AG10803 (cell line): ENCODE data around the gene ATOSB.

ENCODE experiments used
- DNase-seq: peaks from one replicate; pipeline ENCODE4 v3.0.0; 2010; ENCODE audit warnings: low read depth
- H3K4me3 ChIP-seq: 2 replicates; pipeline ENCODE4 v1.5.1; 2011; ENCODE audit warnings: mild to moderate bottlenecking, low read length, control low read depth
- TF ChIP-seq, protein P1 (sequence below): conservative IDR thresholded peaks from 2 replicates; pipeline ENCODE4 v1.5.1; 2011; ENCODE audit warnings: mild to moderate bottlenecking, low read length, control low read depth, inconsistent platforms

Gene ATOSB

DNA sequence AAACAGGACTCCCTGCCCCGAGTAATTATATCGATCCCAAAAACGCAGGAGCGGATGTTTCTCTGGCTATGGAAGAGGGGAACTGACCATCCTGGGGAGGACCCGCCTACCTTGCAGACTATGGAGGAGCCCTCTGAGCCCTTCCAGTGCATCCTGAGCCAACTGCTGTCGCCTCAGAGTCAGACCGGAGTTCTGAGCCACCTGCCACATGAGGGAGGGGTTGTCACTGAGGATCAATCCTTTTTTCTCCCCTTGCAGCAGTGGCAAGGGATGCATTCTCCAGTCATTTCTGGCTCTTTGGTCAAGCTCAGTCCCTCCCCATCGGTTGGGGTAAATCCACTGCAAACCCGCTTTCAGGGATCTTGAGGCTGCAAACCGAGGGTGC, 36.6 kb downstream of the ATOSB start:
- H3K4me3 ChIP-seq: peak overlapping the region; percentile 82
- DNase-seq: no peak
- TF ChIP-seq, protein P1, sequence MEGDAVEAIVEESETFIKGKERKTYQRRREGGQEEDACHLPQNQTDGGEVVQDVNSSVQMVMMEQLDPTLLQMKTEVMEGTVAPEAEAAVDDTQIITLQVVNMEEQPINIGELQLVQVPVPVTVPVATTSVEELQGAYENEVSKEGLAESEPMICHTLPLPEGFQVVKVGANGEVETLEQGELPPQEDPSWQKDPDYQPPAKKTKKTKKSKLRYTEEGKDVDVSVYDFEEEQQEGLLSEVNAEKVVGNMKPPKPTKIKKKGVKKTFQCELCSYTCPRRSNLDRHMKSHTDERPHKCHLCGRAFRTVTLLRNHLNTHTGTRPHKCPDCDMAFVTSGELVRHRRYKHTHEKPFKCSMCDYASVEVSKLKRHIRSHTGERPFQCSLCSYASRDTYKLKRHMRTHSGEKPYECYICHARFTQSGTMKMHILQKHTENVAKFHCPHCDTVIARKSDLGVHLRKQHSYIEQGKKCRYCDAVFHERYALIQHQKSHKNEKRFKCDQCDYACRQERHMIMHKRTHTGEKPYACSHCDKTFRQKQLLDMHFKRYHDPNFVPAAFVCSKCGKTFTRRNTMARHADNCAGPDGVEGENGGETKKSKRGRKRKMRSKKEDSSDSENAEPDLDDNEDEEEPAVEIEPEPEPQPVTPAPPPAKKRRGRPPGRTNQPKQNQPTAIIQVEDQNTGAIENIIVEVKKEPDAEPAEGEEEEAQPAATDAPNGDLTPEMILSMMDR: no peak

DNA sequence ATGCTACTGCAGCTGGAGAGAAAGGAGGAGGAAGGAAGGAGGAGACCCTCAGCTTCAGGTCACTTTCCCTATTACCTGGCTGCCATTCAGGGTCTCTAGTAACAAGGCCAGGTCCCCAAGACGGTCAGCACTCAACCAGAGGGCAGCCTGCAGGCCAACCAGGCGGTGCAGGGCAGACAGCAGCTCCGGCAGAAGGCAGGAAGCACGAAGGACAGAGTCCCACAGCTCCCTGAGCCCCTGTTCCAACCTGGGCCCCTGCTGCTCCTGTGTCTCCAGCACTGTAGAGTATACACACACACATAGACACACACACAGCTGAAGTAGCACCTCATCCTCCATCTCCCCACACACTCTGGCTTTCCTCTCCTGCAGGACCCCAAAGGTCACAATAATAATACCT, 37.6 kb downstream of the ATOSB start:
- DNase-seq: no peak
- peak overlapping the region; percentile 8 for H3K4me3 ChIP-seq
- TF ChIP-seq, protein P1: no peak

DNA sequence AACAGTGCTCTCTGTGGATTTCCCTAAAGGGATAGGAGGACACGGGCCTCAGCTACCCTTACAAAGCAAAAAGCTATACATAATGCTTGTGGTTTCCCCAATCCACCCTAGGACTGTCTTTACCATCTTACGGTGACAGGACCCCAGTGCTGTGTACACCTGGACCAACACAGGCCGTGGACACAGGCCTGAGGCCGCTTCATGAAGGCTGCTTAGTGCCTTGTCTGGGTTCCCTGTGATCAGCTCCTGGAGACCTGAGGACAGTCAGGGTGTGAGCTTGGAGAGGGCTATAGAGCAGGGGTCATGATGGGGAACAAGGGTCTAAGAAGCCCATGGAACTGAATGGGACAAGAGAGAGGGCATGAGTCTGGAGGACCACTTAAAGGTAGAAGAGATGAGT, 38.8 kb downstream of the ATOSB start:
- no peak for DNase-seq
- no peak overlapping the region for H3K4me3 ChIP-seq
- TF ChIP-seq, protein P1: no peak

DNA sequence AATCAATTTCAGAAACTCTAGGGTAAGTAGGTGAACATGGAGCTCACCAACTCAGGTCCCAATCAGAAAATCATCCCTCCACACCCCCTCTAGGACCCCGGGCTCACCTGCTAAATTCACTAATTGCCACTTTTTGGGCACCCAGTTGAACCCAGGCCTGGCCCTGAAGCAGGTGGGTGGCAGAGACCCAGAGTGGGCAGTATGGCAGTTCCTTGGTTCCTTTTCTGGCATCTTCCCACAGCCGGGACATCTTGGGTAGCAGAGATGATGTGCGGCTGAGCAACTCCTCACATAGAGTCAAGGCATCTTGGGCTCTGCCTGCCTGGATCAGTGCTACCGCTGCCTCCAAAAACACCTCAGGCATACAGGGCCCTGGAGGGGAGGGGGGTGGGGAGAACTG, 40.3 kb downstream of the ATOSB start:
- H3K4me3 ChIP-seq: no peak overlapping the region
- TF ChIP-seq, protein P1: no peak
- DNase-seq: no peak

DNA sequence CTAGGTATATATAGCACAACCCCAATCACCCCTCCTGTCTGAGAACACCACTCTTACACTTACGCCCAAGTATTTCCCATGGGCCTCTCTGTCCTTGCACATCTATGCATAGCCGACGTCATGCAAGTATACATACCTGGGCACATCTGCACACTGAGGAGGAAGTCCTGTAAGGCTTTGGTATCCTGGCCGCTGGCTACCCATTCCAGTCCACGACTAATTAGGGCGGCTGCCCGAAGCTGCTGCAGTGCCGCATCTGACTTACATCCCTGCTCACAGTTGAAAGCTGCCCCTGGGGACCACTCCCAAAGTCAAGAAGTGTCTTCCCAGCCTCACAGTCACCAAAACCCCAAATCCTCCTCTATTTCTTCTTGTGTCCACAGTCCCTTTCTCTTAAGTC, 40.9 kb downstream of the ATOSB start:
- TF ChIP-seq, protein P1: no peak
- no peak overlapping the region for H3K4me3 ChIP-seq
- no peak for DNase-seq

DNA sequence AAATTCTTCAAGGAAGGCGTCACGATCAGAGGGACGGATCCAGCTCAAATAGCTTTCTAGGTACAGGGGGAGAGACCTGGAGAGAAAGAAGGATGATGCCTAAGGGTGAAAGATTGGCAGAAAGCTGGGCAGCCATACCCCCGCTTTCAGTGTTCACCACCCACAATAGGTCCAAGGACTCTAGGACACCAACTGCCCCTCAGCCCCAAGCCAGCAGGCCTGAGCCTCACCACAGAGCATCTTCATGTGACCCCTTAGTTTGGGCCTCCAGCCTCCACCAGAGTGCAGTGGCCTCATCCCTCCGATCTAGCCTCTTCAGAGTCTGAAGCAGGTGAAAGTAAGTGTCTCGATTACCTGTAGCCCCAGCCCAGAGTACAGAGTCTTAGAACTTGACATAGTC, 41.5 kb downstream of the ATOSB start:
- no peak overlapping the region for H3K4me3 ChIP-seq
- no peak for DNase-seq
- TF ChIP-seq, protein P1: no peak

DNA sequence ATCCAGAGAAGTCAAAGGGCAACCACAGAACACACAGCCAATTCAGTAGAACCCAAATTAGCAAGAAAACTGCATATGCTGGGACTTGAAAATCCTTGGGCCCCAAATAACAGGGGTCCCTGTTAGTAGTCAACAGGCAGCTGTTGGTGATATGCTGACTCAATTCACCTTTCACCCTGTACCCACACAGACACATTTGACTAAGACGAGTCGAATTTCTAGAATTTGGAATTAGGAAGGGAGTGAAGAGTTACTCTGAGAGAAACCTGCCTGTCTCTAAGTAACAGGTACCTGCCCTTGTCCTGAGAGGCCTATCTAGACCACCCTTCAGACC, 42.4 kb downstream of the ATOSB start:
- no peak overlapping the region; the same call in 1 of the 2 replicates for H3K4me3 ChIP-seq
- no peak for DNase-seq
- TF ChIP-seq, protein P1: no peak
